OCI-LY1 (cell line): Measurements from ENCODE around the gene VTA1.

Experiments
- CTCF ChIP-seq: fragments of 200-600 bp; sonication (generic), shearing (Covaris generic); IDR thresholded peaks from 2 replicates; pipeline ENCODE4 v1.5.1; 2017; ENCODE audit warnings: mild to moderate bottlenecking, antibody characterized with exemption, low read length, moderate library complexity, mixed read lengths
- EZH2 ChIP-seq: fragments of 200-600 bp; sonication (generic), shearing (Covaris generic); IDR thresholded peaks from 2 replicates; pipeline ENCODE4 v1.8.0; 2017; ENCODE audit warnings: borderline replicate concordance, mixed run types, mild to moderate bottlenecking, antibody characterized with exemption, low read length, moderate library complexity, mixed read lengths

DNA sequence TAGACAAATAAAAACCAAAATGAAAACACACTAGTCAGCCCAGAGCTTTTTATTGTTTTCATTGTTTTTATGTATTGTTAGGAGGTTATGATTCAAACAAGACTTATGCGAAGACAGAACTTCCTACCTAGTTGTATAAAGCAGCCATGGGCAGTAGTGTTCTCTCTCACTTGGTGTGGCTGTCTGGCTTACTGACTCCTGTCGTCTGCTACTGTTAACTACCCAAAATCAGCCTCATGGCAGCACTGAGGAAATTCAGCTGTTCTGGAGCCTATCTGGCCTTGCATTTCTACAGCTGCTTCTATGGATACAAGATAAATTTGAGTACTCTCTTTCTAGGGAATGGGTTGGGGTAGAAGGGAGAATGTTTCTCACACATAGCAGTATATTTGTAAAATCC, 20.4 kb downstream of the VTA1 start:
- TF ChIP-seq EZH2 (no peak), CTCF (no peak)
